SK-N-SH treated with all-trans-retinoic acid at 6 μM for 48 hours (cell line): Measurements from ENCODE around the gene ADORA2A.

Source experiments
- ATAC-seq: fragments of 200-7000 bp; cut with Tn5 transposase; 3 replicates; pipeline ENCODE4 v1.9.1; 2020; ENCODE audit warnings: mild to moderate bottlenecking, moderate library complexity
- ARNTL ChIP-seq: fragments of 450-650 bp; formaldehyde crosslinking; IDR thresholded peaks from 2 replicates; pipeline ENCODE4 v1.5.0; 2020; ENCODE audit warnings: low read depth, mild to moderate bottlenecking, moderate library complexity, borderline replicate concordance
- BACH2 ChIP-seq: fragments of 250-450 bp; sonication (Bioruptor Pico); IDR thresholded peaks from 2 replicates; pipeline ENCODE4 v1.9.0; 2021; ENCODE audit warnings: mild to moderate bottlenecking, borderline replicate concordance
- CREB5 ChIP-seq: fragments of 250-450 bp; sonication (Bioruptor Pico); IDR thresholded peaks from 2 replicates; pipeline ENCODE4 v1.5.1; 2020; ENCODE audit warnings: low read depth, mild to moderate bottlenecking, moderate library complexity
- CSDC2 ChIP-seq: fragments of 250-450 bp; sonication (Bioruptor Pico); IDR thresholded peaks from 2 replicates; pipeline ENCODE4 v1.5.0; 2020; ENCODE audit warnings: mild to moderate bottlenecking, moderate library complexity
- CSRNP3 ChIP-seq: fragments of 250-450 bp; sonication (Bioruptor Pico); IDR thresholded peaks from 2 replicates; pipeline ENCODE4 v1.5.1; 2021; ENCODE audit warnings: mild to moderate bottlenecking, moderate library complexity
- ESRRG ChIP-seq: fragments of 250-450 bp; sonication (Bioruptor Pico); IDR thresholded peaks from 2 replicates; pipeline ENCODE4 v1.6.1; 2021; ENCODE audit warnings: mild to moderate bottlenecking
- GLIS3 ChIP-seq: fragments of 250-450 bp; sonication (Bioruptor Pico); IDR thresholded peaks from 2 replicates; pipeline ENCODE4 v1.5.0; 2020; ENCODE audit warnings: mild to moderate bottlenecking, moderate library complexity
- ISL1 ChIP-seq: fragments of 250-450 bp; sonication (Bioruptor Pico); IDR thresholded peaks from 2 replicates; pipeline ENCODE4 v2.1.2; 2022; ENCODE audit warnings: mild to moderate bottlenecking, moderate library complexity
- OSR1 ChIP-seq: fragments of 250-450 bp; sonication (Bioruptor Pico); IDR thresholded peaks from 2 replicates; pipeline ENCODE4 v1.8.0; 2022; ENCODE audit warnings: moderate library complexity, mild to moderate bottlenecking, inconsistent platforms
- PATZ1 ChIP-seq: fragments of 250-450 bp; sonication (Bioruptor Pico); IDR thresholded peaks from 2 replicates; pipeline ENCODE4 v1.8.0; 2020; ENCODE audit warnings: mild to moderate bottlenecking, moderate library complexity, borderline replicate concordance
- POU6F1 ChIP-seq: fragments of 250-450 bp; sonication (Bioruptor Pico); IDR thresholded peaks from 2 replicates; pipeline ENCODE4 v1.8.0; 2021; ENCODE audit warnings: low read depth, mild to moderate bottlenecking, moderate library complexity, borderline replicate concordance
- PPARA ChIP-seq: fragments of 250-450 bp; sonication (Bioruptor Pico); IDR thresholded peaks from 2 replicates; pipeline ENCODE4 v1.5.0; 2020; ENCODE audit warnings: mild to moderate bottlenecking, borderline replicate concordance
- RARB ChIP-seq: fragments of 250-450 bp; sonication (Bioruptor Pico); IDR thresholded peaks from 2 replicates; pipeline ENCODE4 v1.8.0; 2021; ENCODE audit warnings: mild to moderate bottlenecking, moderate library complexity
- SNAI2 ChIP-seq: fragments of 250-450 bp; sonication (Bioruptor Pico); IDR thresholded peaks from 2 replicates; pipeline ENCODE4 v1.5.0; 2020; ENCODE audit warnings: mild to moderate bottlenecking, moderate library complexity
- TCF4 ChIP-seq: fragments of 250-450 bp; sonication (Bioruptor Pico); IDR thresholded peaks from 2 replicates; pipeline ENCODE4 v1.8.0; 2021; ENCODE audit warnings: mild to moderate bottlenecking, moderate library complexity, borderline replicate concordance
- TOX ChIP-seq: fragments of 250-450 bp; sonication (Bioruptor Pico); IDR thresholded peaks from 2 replicates; pipeline ENCODE4 v1.8.0; 2021; ENCODE audit warnings: mild to moderate bottlenecking, moderate library complexity, borderline replicate concordance
- TSHZ2 ChIP-seq: fragments of 250-450 bp; sonication (Bioruptor Pico); IDR thresholded peaks from 2 replicates; pipeline ENCODE4 v1.5.0; 2020; ENCODE audit warnings: mild to moderate bottlenecking, moderate library complexity
- ZC3H10 ChIP-seq: fragments of 250-450 bp; sonication (Bioruptor Pico); IDR thresholded peaks from 2 replicates; pipeline ENCODE4 v1.5.1; 2021; ENCODE audit warnings: mild to moderate bottlenecking, moderate library complexity
- ZFP3 ChIP-seq: fragments of 250-450 bp; sonication (Bioruptor Pico); IDR thresholded peaks from 2 replicates; pipeline ENCODE4 v1.5.0; 2020; ENCODE audit warnings: mild to moderate bottlenecking, moderate library complexity
- ZFP30 ChIP-seq: fragments of 450-650 bp; formaldehyde crosslinking; IDR thresholded peaks from 2 replicates; pipeline ENCODE4 v1.5.0; 2022; ENCODE audit warnings: mild to moderate bottlenecking, moderate library complexity
- ZNF565 ChIP-seq: fragments of 450-650 bp; formaldehyde crosslinking; conservative IDR thresholded peaks from 2 replicates; pipeline ENCODE4 v1.5.0; 2020; ENCODE audit warnings: low read depth, mild to moderate bottlenecking, moderate library complexity
- ZNF70 ChIP-seq: fragments of 450-650 bp; formaldehyde crosslinking; IDR thresholded peaks from 2 replicates; pipeline ENCODE4 v1.5.0; 2020; ENCODE audit warnings: mild to moderate bottlenecking, moderate library complexity
- ZNF8 ChIP-seq: fragments of 450-650 bp; formaldehyde crosslinking; IDR thresholded peaks from 2 replicates; pipeline ENCODE4 v1.5.0; 2020; ENCODE audit warnings: mild to moderate bottlenecking, moderate library complexity

ADORA2A gene

GRCh38 chr22:24413736-24414385 lies 13.5 kb upstream of the ADORA2A start (continued):
- no peak for TF ChIP-seq TSHZ2
- TF ChIP-seq CREB5 (CRISPR knock-in tag) = no peak
- no peak for TF ChIP-seq ESRRG (CRISPR knock-in tag)
- no peak for TF ChIP-seq PPARA (CRISPR knock-in tag)
- TF ChIP-seq, all 23 proteins: peak for 0

GRCh38 chr22:24414523-24414922 lies 12.9 kb upstream of the ADORA2A start:
- ATAC-seq = no peak
- TF ChIP-seq TCF4 (CRISPR knock-in tag) (no peak), ZFP30 (CRISPR knock-in tag) (no peak), SNAI2 (CRISPR knock-in tag) (no peak), TOX (CRISPR knock-in tag) (no peak), OSR1 (CRISPR knock-in tag) (no peak), ISL1 (CRISPR knock-in tag) (no peak), GLIS3 (CRISPR knock-in tag) (no peak), ZC3H10 (no peak), RARB (CRISPR knock-in tag) (no peak), PATZ1 (CRISPR knock-in tag) (no peak), ESRRG (CRISPR knock-in tag) (no peak), ZFP3 (CRISPR knock-in tag) (no peak), ARNTL (CRISPR knock-in tag) (no peak)

- no peak for ATAC-seq
- no peak for TF ChIP-seq CSDC2
- no peak for TF ChIP-seq GLIS3 (CRISPR knock-in tag)
- TF ChIP-seq ZNF70 = no peak
- TF ChIP-seq CSRNP3 (CRISPR knock-in tag) = no peak
- no peak for TF ChIP-seq BACH2 (CRISPR knock-in tag)
- no peak for TF ChIP-seq POU6F1 (CRISPR knock-in tag)
- no peak for TF ChIP-seq TOX (CRISPR knock-in tag)
- no peak for TF ChIP-seq ZFP30 (CRISPR knock-in tag)
- TF ChIP-seq ARNTL (CRISPR knock-in tag) = no peak
- no peak for TF ChIP-seq ZFP3 (CRISPR knock-in tag)
- no peak for TF ChIP-seq ZNF8
- no peak for TF ChIP-seq OSR1 (CRISPR knock-in tag)
- no peak for TF ChIP-seq SNAI2 (CRISPR knock-in tag)
- no peak for TF ChIP-seq PPARA (CRISPR knock-in tag)
- no peak for TF ChIP-seq ZNF565 (CRISPR knock-in tag)
- TF ChIP-seq RARB (CRISPR knock-in tag) = no peak
- no peak for TF ChIP-seq ESRRG (CRISPR knock-in tag)
- no peak for TF ChIP-seq ZC3H10
- no peak for TF ChIP-seq TCF4 (CRISPR knock-in tag)
- no peak for TF ChIP-seq CREB5 (CRISPR knock-in tag)
Measured at GRCh38 chr22:24414984-24415945, 12.1 kb upstream of the ADORA2A start.
